Effector memory CD8-positive, alpha-beta T cell (primary cell): Measurements from ENCODE around the gene VPS13D.

Experiments
- ATAC-seq: fragments of 150-1000 bp; cut with Tn5 transposase; replicated peaks from 2 replicates; pipeline ENCODE4 v1.10.0; 2021; ENCODE audit warnings: mild to moderate bottlenecking, moderate library complexity
- DNase-seq, 3 experiments: peaks; one replicate each; pipeline ENCODE4 v3.0.0; 2021
- H3K27ac Mint-ChIP-seq, 2 donors: one replicate each; pipeline ENCODE4 v1.8.0; 2022; ENCODE audit warnings: mild to moderate bottlenecking in 2 of 2, mixed read lengths in 2 of 2, moderate library complexity in 2 of 2
- H3K27me3 Mint-ChIP-seq, 2 donors: one replicate each; pipeline ENCODE4 v1.8.0; 2022; ENCODE audit warnings: mixed read lengths in 2 of 2
- H3K36me3 Mint-ChIP-seq: one replicate; pipeline ENCODE4 v1.8.0; 2022; ENCODE audit warnings: mild to moderate bottlenecking, moderate library complexity, mixed read lengths; ENCODE audit not compliant: insufficient read depth
- H3K4me1 Mint-ChIP-seq, 2 donors: one replicate each; pipeline ENCODE4 v1.8.0; 2022; ENCODE audit warnings: low read depth in 2 of 2, mixed read lengths in 2 of 2
- H3K4me3 Mint-ChIP-seq, 2 donors: one replicate each; pipeline ENCODE4 v1.8.0; 2022; ENCODE audit warnings: mild to moderate bottlenecking in 2 of 2, mixed read lengths in 2 of 2, moderate library complexity in 2 of 2
- H3K9me3 Mint-ChIP-seq, 2 donors: one replicate each; pipeline ENCODE4 v1.8.0; 2022; ENCODE audit warnings: mixed read lengths in 2 of 2

VPS13D gene

GRCh38 chr1:12437629-12438028, 207.8 kb downstream of the VPS13D start:
- H3K27me3 Mint-ChIP-seq: no peaks in the 10 kb centered on the region
- H3K4me1 Mint-ChIP-seq: peaks cover 66 to 89% of the 10 kb centered on the region in 2 donors
- peak overlapping the region; percentile 92 for H3K27ac Mint-ChIP-seq
- H3K36me3 Mint-ChIP-seq: peaks cover 4% of the 10 kb centered on the region
- no peaks in the 10 kb centered on the region for H3K9me3 Mint-ChIP-seq
- ATAC-seq (no peak), DNase-seq (no peak)
- H3K4me3 Mint-ChIP-seq: peak overlapping the region in 1 of 2 donors; percentile 72

GRCh38 chr1:12438349-12438924, 208.6 kb downstream of the VPS13D start:
- Mint-ChIP-seq H3K36me3 (peaks cover 4% of the 10 kb centered on the region), H3K4me3 (peak overlapping the region; percentile 68 to 72), H3K27ac (peak overlapping the region; percentile 91 to 92)

GRCh38 chr1:12439073-12439472, 209.2 kb downstream of the VPS13D start:
- Mint-ChIP-seq H3K36me3 (peaks cover 4% of the 10 kb centered on the region), H3K9me3 (no peaks in the 10 kb centered on the region), H3K27ac (peak overlapping the region; percentile 91 to 92), H3K27me3 (no peaks in the 10 kb centered on the region), H3K4me3 (peak overlapping the region; percentile 68 to 72), H3K4me1 (peaks cover 55 to 89% of the 10 kb centered on the region in 2 donors)
- ATAC-seq (no peak), DNase-seq (no peak)

More at GRCh38 chr1:12438349-12438924, 208.6 kb downstream of the VPS13D start:
- ATAC-seq (peak; percentile 78), DNase-seq (peak; percentile 20 to 44 (median 25))
- H3K27me3 Mint-ChIP-seq: no peaks in the 10 kb centered on the region
- H3K4me1 Mint-ChIP-seq: peaks cover 62 to 92% of the 10 kb centered on the region in 2 donors
- no peaks in the 10 kb centered on the region for H3K9me3 Mint-ChIP-seq

GRCh38 chr1:12441414-12442105, 211.7 kb downstream of the VPS13D start:
- no peak for DNase-seq
- Mint-ChIP-seq H3K4me3 (no peak overlapping the region), H3K9me3 (no peaks in the 10 kb centered on the region), H3K4me1 (peaks cover 32 to 70% of the 10 kb centered on the region in 2 donors), H3K27me3 (no peaks in the 10 kb centered on the region), H3K36me3 (peaks cover 4% of the 10 kb centered on the region), H3K27ac (peak overlapping the region; percentile 49 to 54)
- ATAC-seq: no peak

GRCh38 chr1:12442217-12442616, 212.4 kb downstream of the VPS13D start:
- Mint-ChIP-seq H3K27ac (peak overlapping the region in 1 of 2 donors; percentile 49), H3K36me3 (peaks cover 4% of the 10 kb centered on the region), H3K27me3 (no peaks in the 10 kb centered on the region), H3K4me3 (no peak overlapping the region), H3K9me3 (no peaks in the 10 kb centered on the region), H3K4me1 (peaks cover 30 to 64% of the 10 kb centered on the region in 2 donors)
- DNase-seq (no peak), ATAC-seq (no peak)

- Mint-ChIP-seq H3K27ac (peak overlapping the region in 1 of 2 donors; percentile 86), H3K9me3 (no peaks in the 10 kb centered on the region), H3K4me3 (no peak overlapping the region), H3K4me1 (peaks cover 27 to 61% of the 10 kb centered on the region in 2 donors), H3K36me3 (peaks cover 4% of the 10 kb centered on the region), H3K27me3 (no peaks in the 10 kb centered on the region)
- DNase-seq (no peak), ATAC-seq (no peak)
Measured at GRCh38 chr1:12443151-12443550, 213.3 kb downstream of the VPS13D start.

- Mint-ChIP-seq H3K4me3 (no peak overlapping the region), H3K27me3 (no peaks in the 10 kb centered on the region), H3K4me1 (peaks cover 24 to 61% of the 10 kb centered on the region in 2 donors), H3K27ac (peak overlapping the region in 1 of 2 donors; percentile 76), H3K9me3 (no peaks in the 10 kb centered on the region), H3K36me3 (no peaks in the 10 kb centered on the region)
- ATAC-seq (no peak), DNase-seq (no peak)
Measured at GRCh38 chr1:12444329-12444841, 214.6 kb downstream of the VPS13D start.

- Mint-ChIP-seq H3K27me3 (no peaks in the 10 kb centered on the region), H3K4me1 (peaks cover 26 to 61% of the 10 kb centered on the region in 2 donors), H3K9me3 (no peaks in the 10 kb centered on the region), H3K4me3 (no peak overlapping the region), H3K36me3 (no peaks in the 10 kb centered on the region), H3K27ac (no peak overlapping the region)
- DNase-seq (no peak), ATAC-seq (no peak)
Measured at GRCh38 chr1:12445257-12445656, 215.4 kb downstream of the VPS13D start.

GRCh38 chr1:12446593-12446992, 216.8 kb downstream of the VPS13D start:
- peaks cover 28 to 56% of the 10 kb centered on the region in 2 donors for H3K4me1 Mint-ChIP-seq
- no peak overlapping the region for H3K4me3 Mint-ChIP-seq
- peak overlapping the region; percentile 67 to 72 for H3K27ac Mint-ChIP-seq
- no peaks in the 10 kb centered on the region for H3K27me3 Mint-ChIP-seq
- DNase-seq (no peak), ATAC-seq (no peak)
- no peaks in the 10 kb centered on the region for H3K9me3 Mint-ChIP-seq
- H3K36me3 Mint-ChIP-seq: no peaks in the 10 kb centered on the region

GRCh38 chr1:12447307-12447706, 217.5 kb downstream of the VPS13D start:
- ATAC-seq (no peak), DNase-seq (no peak)
- Mint-ChIP-seq H3K27me3 (no peaks in the 10 kb centered on the region), H3K4me1 (peaks cover 28 to 53% of the 10 kb centered on the region in 2 donors), H3K4me3 (no peak overlapping the region), H3K36me3 (no peaks in the 10 kb centered on the region), H3K9me3 (no peaks in the 10 kb centered on the region), H3K27ac (peak overlapping the region in 1 of 2 donors; percentile 19)

- no peaks in the 10 kb centered on the region for H3K9me3 Mint-ChIP-seq
- peaks cover 26 to 50% of the 10 kb centered on the region in 2 donors for H3K4me1 Mint-ChIP-seq
- no peaks in the 10 kb centered on the region for H3K27me3 Mint-ChIP-seq
- ATAC-seq (no peak), DNase-seq (no peak)
- H3K27ac Mint-ChIP-seq: peak overlapping the region; percentile 19 to 94
- H3K4me3 Mint-ChIP-seq: no peak overlapping the region
- no peaks in the 10 kb centered on the region for H3K36me3 Mint-ChIP-seq
Measured at GRCh38 chr1:12447849-12448312, 218.1 kb downstream of the VPS13D start.

- ATAC-seq (no peak), DNase-seq (no peak)
- Mint-ChIP-seq H3K27me3 (no peaks in the 10 kb centered on the region), H3K27ac (peak overlapping the region; percentile 88 to 94), H3K9me3 (no peaks in the 10 kb centered on the region), H3K36me3 (no peaks in the 10 kb centered on the region), H3K4me1 (peaks cover 29 to 51% of the 10 kb centered on the region in 2 donors), H3K4me3 (peak overlapping the region; percentile 76 to 83)
Measured at GRCh38 chr1:12448746-12449177, 218.9 kb downstream of the VPS13D start.

GRCh38 chr1:12450090-12450755, 220.4 kb downstream of the VPS13D start:
- ATAC-seq: no peak
- no peaks in the 10 kb centered on the region for H3K27me3 Mint-ChIP-seq
- peak overlapping the region; percentile 88 to 94 for H3K27ac Mint-ChIP-seq
- DNase-seq: no peak
- H3K4me3 Mint-ChIP-seq: peak overlapping the region; percentile 76 to 83
- no peaks in the 10 kb centered on the region for H3K9me3 Mint-ChIP-seq
- no peaks in the 10 kb centered on the region for H3K36me3 Mint-ChIP-seq
- H3K4me1 Mint-ChIP-seq: peaks cover 31 to 50% of the 10 kb centered on the region in 2 donors
